ENCODE measurements around the gene BBIP1. TPM values are rescaled to one million over a fixed set of nuclear protein-coding genes. Genes with fewer than 3 reads are reported as not detected.

BBIP1 gene
- total RNA-seq, 2 donors from 2014 or later: 17.7 to 19.1 TPM

- no peak overlapping the region for H3K27ac ChIP-seq
- H3K9me3 ChIP-seq: no peaks in the 10 kb centered on the region
- DNase-seq: no peak
- TF ChIP-seq, protein P1, sequence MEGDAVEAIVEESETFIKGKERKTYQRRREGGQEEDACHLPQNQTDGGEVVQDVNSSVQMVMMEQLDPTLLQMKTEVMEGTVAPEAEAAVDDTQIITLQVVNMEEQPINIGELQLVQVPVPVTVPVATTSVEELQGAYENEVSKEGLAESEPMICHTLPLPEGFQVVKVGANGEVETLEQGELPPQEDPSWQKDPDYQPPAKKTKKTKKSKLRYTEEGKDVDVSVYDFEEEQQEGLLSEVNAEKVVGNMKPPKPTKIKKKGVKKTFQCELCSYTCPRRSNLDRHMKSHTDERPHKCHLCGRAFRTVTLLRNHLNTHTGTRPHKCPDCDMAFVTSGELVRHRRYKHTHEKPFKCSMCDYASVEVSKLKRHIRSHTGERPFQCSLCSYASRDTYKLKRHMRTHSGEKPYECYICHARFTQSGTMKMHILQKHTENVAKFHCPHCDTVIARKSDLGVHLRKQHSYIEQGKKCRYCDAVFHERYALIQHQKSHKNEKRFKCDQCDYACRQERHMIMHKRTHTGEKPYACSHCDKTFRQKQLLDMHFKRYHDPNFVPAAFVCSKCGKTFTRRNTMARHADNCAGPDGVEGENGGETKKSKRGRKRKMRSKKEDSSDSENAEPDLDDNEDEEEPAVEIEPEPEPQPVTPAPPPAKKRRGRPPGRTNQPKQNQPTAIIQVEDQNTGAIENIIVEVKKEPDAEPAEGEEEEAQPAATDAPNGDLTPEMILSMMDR (IDR thresholded peaks at IDR 0.05): no peak
- no peaks in the 10 kb centered on the region for H3K36me3 ChIP-seq
- no peaks in the 10 kb centered on the region for H3K4me1 ChIP-seq
- no peak overlapping the region for H3K9ac ChIP-seq (ENCODE audit: low read depth in 2 of 2, low read length in 2 of 2)
- no peak overlapping the region for H3K4me3 ChIP-seq
- intact Hi-C loops (cut with DNase I): no loop called here
- no peaks in the 10 kb centered on the region for H3K27me3 ChIP-seq
Measured at GRCh38 chr10:110957606-110958005, 38.6 kb upstream of the BBIP1 start.

GRCh38 chr10:110951381-110951780, 32.4 kb upstream of the BBIP1 start:
- no peaks in the 10 kb centered on the region for H3K36me3 ChIP-seq
- TF ChIP-seq, protein P1 (IDR thresholded peaks at IDR 0.05): no peak
- intact Hi-C loops (cut with DNase I): no loop called here
- no peaks in the 10 kb centered on the region for H3K27me3 ChIP-seq
- H3K9me3 ChIP-seq: no peaks in the 10 kb centered on the region
- no peak for DNase-seq
- no peaks in the 10 kb centered on the region for H3K4me1 ChIP-seq
- no peak overlapping the region for H3K9ac ChIP-seq (ENCODE audit: low read depth in 2 of 2, low read length in 2 of 2)
- H3K4me3 ChIP-seq: no peak overlapping the region
- no peak overlapping the region for H3K27ac ChIP-seq

- intact Hi-C loops (cut with DNase I): no loop called here
- H3K4me3 ChIP-seq: no peak overlapping the region
- no peaks in the 10 kb centered on the region for H3K4me1 ChIP-seq
- no peak overlapping the region for H3K9ac ChIP-seq (ENCODE audit: low read depth in 2 of 2, low read length in 2 of 2)
- TF ChIP-seq, protein P1 (IDR thresholded peaks at IDR 0.05): no peak
- no peaks in the 10 kb centered on the region for H3K27me3 ChIP-seq
- no peak overlapping the region for H3K27ac ChIP-seq
- H3K36me3 ChIP-seq: no peaks in the 10 kb centered on the region
- H3K9me3 ChIP-seq: no peaks in the 10 kb centered on the region
- no peak for DNase-seq
Measured at GRCh38 chr10:110947061-110947595, 28.1 kb upstream of the BBIP1 start.

GRCh38 chr10:110946496-110946895, 27.5 kb upstream of the BBIP1 start:
- intact Hi-C loops (cut with DNase I): no loop called here
- H3K9ac ChIP-seq (ENCODE audit: low read depth in 2 of 2, low read length in 2 of 2): no peak overlapping the region

GRCh38 chr10:110944792-110945396, 25.9 kb upstream of the BBIP1 start:
- intact Hi-C loops (cut with DNase I): no loop called here
- no peaks in the 10 kb centered on the region for H3K27me3 ChIP-seq
- H3K4me1 ChIP-seq: no peaks in the 10 kb centered on the region
- TF ChIP-seq, protein P1 (IDR thresholded peaks at IDR 0.05): no peak
- H3K36me3 ChIP-seq: no peaks in the 10 kb centered on the region
- DNase-seq: no peak
- no peaks in the 10 kb centered on the region for H3K9me3 ChIP-seq
- no peak overlapping the region for H3K9ac ChIP-seq (ENCODE audit: low read depth in 2 of 2, low read length in 2 of 2)
- no peak overlapping the region for H3K27ac ChIP-seq
- no peak overlapping the region for H3K4me3 ChIP-seq

More at GRCh38 chr10:110946496-110946895, 27.5 kb upstream of the BBIP1 start:
- no peak for DNase-seq
- H3K36me3 ChIP-seq: no peaks in the 10 kb centered on the region
- no peak overlapping the region for H3K4me3 ChIP-seq
- no peaks in the 10 kb centered on the region for H3K9me3 ChIP-seq
- no peak overlapping the region for H3K27ac ChIP-seq
- TF ChIP-seq, protein P1 (IDR thresholded peaks at IDR 0.05): no peak
- H3K27me3 ChIP-seq: no peaks in the 10 kb centered on the region
- H3K4me1 ChIP-seq: no peaks in the 10 kb centered on the region

Measured in colonic mucosa (tissue), 4 donors.